Fibroblast of villous mesenchyme (primary cell): ENCODE measurements around the gene DVL2. TPM values are rescaled to one million over a fixed set of nuclear protein-coding genes. Genes with fewer than 3 reads are reported as not detected.

Experiments used
- DNase-seq: peaks from one replicate; pipeline ENCODE4 v3.0.0-alpha.2; 2010; ENCODE audit warnings: low read depth
- H3K4me3 ChIP-seq: 2 replicates; pipeline ENCODE4 v1.5.1; 2011; ENCODE audit warnings: low read depth, mild to moderate bottlenecking, low read length
- total RNA-seq: library from RNA; depleted of rRNA; stranded (reverse); fragments of >200 nt; gene quantifications from 2 replicates; pipeline ENCODE4 v1.2.3, GENCODE V29; 2012
- TF ChIP-seq, protein P1 (sequence below): IDR thresholded peaks from 2 replicates; pipeline ENCODE4 v1.5.1; 2012; ENCODE audit warnings: low read depth, mild to moderate bottlenecking, low read length; ENCODE audit not compliant: insufficient read depth

Gene DVL2
- total RNA-seq, 1 donor = 105 TPM

DNA sequence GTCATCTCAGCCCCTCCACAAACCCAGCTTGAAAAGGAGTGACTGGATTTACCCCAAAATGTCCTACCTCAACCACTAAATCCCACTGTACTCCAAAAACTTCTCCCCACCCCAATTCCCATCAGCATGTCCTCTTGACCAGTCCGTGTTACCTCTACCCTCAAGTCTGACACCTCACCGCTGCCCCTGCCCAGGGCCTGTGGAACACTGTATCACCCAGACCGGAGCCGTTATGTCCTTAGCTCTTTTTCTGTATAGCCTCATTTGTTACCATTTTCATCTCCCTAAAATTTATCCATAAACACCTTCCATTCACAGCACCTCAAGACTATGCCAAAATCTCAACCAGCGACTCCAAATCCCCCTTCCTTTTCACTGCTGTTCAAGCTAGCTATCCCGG, 2.5 kb upstream of the DVL2 start:
- TF ChIP-seq, protein P1, sequence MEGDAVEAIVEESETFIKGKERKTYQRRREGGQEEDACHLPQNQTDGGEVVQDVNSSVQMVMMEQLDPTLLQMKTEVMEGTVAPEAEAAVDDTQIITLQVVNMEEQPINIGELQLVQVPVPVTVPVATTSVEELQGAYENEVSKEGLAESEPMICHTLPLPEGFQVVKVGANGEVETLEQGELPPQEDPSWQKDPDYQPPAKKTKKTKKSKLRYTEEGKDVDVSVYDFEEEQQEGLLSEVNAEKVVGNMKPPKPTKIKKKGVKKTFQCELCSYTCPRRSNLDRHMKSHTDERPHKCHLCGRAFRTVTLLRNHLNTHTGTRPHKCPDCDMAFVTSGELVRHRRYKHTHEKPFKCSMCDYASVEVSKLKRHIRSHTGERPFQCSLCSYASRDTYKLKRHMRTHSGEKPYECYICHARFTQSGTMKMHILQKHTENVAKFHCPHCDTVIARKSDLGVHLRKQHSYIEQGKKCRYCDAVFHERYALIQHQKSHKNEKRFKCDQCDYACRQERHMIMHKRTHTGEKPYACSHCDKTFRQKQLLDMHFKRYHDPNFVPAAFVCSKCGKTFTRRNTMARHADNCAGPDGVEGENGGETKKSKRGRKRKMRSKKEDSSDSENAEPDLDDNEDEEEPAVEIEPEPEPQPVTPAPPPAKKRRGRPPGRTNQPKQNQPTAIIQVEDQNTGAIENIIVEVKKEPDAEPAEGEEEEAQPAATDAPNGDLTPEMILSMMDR = no peak
- DNase-seq = no peak
- peak overlapping the region; percentile 99 for H3K4me3 ChIP-seq

DNA sequence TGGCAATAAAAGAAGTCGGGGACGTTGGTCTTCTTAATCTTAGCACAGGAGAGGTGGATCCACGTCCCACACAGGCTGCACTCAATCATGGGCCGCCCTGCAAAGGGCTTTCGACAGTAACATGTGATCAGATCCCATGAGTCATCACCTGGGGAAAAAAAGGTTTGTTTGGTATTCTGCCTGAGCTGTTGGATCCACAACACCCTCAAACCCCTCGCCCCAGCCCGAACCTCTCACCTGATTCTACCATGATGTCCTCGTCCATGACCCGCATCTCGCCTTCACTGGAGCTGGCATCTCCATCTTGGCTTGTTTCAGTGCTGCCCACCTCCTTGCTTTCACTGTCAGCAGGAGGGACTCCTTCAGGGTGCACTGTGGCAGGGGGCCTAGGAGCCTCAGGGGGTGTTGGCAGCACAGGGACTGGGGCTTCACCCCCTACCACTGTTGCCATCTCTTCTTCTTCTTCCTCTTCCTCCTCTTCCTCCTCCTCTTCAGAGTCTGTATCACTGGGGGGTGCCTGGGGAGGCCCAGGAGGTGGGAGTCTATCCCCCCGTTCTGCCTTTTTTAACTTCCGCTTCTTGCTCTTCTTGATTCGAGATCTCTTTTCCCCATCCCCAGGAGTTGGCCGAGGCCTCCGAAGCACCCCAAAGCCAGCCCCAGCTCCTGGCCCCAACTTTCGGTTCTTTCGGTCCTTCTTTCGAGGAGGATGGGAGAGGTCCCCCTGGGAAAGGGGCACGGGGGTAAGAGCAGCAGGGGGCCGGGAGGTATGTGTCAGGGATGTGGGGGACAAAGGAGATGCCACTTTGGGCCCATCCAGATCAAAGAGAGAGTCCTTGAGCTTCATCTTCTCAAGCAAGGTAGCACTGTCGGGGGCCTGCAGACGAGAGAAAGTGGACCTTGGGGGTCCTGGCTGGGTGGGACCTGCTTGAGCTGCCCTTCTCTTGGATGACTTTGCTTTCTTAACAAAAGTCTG, 1.7 kb upstream of the DVL2 start:
- TF ChIP-seq, protein P1 = no peak
- no peak for DNase-seq
- H3K4me3 ChIP-seq = no peak overlapping the region

DNA sequence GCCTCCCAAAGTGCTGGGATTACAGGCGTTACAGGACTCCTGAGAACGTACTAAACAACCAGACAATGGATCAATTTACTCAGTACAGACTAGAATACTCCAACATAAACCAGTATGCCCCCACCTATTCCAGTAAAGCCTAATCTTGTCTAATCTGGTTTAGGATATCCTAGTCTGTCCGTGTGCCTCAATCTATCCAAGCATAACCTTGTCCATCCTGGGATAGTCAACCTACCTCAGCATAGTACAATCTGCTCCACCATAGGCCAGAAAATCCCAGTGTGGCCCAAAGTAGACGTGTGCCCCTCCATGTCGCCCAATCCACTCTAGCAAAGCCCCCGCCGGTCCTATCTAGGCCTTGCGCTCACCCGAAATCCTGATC, 625 bp downstream of the DVL2 start:
- peak overlapping the region; percentile 78 for H3K4me3 ChIP-seq
- TF ChIP-seq, protein P1 = no peak
- no peak for DNase-seq

DNA sequence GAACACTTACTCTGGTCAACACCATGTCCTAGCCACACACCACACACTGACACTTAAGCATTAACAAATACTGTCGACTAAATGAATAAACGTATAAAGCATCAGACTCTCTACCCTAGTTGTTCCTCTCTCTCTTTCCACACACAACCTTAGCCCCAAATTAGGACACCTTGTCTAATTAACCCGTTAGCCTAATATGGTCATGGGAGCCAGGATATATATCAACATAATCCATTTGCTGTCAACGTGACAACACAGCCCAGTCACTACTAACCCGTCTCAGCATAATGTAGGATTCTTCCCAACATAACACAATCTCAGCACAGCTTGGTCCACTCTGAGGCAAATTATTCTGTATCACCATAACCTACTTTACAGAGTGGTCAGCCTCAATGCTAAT, 2.2 kb downstream of the DVL2 start:
- peak overlapping the region; percentile 78 for H3K4me3 ChIP-seq
- TF ChIP-seq, protein P1 = no peak
- no peak for DNase-seq

DNA sequence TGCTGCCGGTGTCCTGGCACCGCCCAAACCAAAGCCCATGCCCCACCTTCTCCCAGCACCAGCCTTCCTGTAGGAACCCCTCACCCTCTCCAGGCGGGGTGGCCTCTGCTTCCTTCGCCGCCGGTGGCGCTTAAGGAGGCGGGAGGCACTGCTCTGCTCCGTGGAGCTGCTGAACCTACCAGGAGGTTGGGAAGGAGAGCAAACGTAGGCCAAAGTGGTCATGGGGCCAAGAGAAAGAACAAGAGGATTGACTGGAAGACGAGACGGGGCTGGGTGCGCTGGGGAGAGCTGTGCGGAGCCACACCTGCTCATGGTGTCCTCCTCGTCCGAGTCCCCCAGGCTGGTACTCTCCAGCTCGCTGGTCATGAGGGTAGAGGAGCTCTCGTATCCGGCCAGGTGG, 4.8 kb downstream of the DVL2 start:
- DNase-seq = no peak
- TF ChIP-seq, protein P1 = no peak
- no peak overlapping the region for H3K4me3 ChIP-seq

DNA sequence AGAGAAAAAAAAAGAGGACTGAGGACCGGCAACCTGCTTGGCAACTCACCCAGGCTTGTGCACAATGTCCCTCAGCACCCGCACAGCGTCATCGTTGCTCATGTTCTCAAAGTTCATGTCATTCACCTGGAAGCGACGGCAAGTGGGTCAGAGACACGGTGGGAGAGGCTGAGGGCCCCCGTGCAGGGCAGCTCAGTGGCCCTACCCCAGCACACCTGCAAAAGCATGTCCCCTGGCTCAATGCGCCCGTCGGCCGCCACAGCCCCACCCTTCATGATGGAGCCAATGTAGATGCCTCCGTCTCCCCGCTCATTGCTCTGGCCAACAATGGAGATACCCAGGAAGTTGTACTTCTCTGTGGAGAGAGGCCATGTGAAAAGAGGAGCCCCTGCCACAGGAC, 5.4 kb downstream of the DVL2 start:
- no peak for DNase-seq
- H3K4me3 ChIP-seq = no peak overlapping the region
- TF ChIP-seq, protein P1 = no peak
